H1 (cell line): ENCODE data around the gene EDEM2. TPM values are rescaled to one million over a fixed set of nuclear protein-coding genes. Genes with fewer than 3 reads are reported as not detected.

Experiments
- CTCF ChIA-PET: fragments of 300-600 bp; sonication (Branson Sonifier 250); formaldehyde crosslinking; loops from one replicate; lab custom pipeline; 2021; ENCODE audit not compliant: partially characterized antibody; lab: Charles Lee
- POLR2A ChIA-PET: fragments of 300-600 bp; sonication (Branson Sonifier 250); formaldehyde crosslinking; loops from one replicate; lab custom pipeline; 2021; ENCODE audit warnings: inconsistent platforms; ENCODE audit not compliant: partially characterized antibody; lab: Charles Lee
- DNase-seq, 2 experiments: peaks; one replicate each; pipeline versions ENCODE4 v3.0.0 to v3.0.0-alpha.2; 2010 to 2022; ENCODE audit warnings: low spot score in 2 of 2, low read depth in 1 of 2, mixed read lengths in 1 of 2
- FAIRE-seq: peaks from 2 replicates; lab custom pipeline; 2011; peaks lifted over from hg19 to GRCh38; lab: Jason Lieb, UNC
- H2AFZ ChIP-seq: 2 replicates; pipeline ENCODE4 v1.8.1; 2012; ENCODE audit warnings: low read length, inconsistent platforms
- H2AK5ac ChIP-seq: 2 replicates; pipeline ENCODE4 v1.6.1; 2013; ENCODE audit warnings: low read depth, low read length
- H2BK120ac ChIP-seq: replicated peaks from 2 replicates; pipeline ENCODE3; 2013; ENCODE audit warnings: low read depth, low read length, inconsistent platforms
- H2BK12ac ChIP-seq: 2 replicates; pipeline ENCODE4 v1.6.1; 2013; ENCODE audit warnings: low read depth, low read length
- H2BK15ac ChIP-seq: 2 replicates; pipeline ENCODE4 v1.6.1; 2013; ENCODE audit warnings: low read length
- H2BK20ac ChIP-seq: 2 replicates; pipeline ENCODE4 v1.6.1; 2013; ENCODE audit warnings: low read length
- H2BK5ac ChIP-seq: 2 replicates; pipeline ENCODE4 v1.6.1; 2013; ENCODE audit warnings: low read depth, low read length
- H3K14ac ChIP-seq: 2 replicates; pipeline ENCODE4 v1.6.1; 2013; ENCODE audit warnings: inconsistent platforms; ENCODE audit not compliant: insufficient read length
- H3K18ac ChIP-seq: 2 replicates; pipeline ENCODE4 v1.6.1; 2013; ENCODE audit warnings: low read length; ENCODE audit errors: extremely low read depth
- H3K23ac ChIP-seq: 2 replicates; pipeline ENCODE4 v1.6.1; 2013; ENCODE audit warnings: inconsistent platforms; ENCODE audit not compliant: insufficient read length
- H3K23me2 ChIP-seq: 2 replicates; pipeline ENCODE4 v1.6.1; 2013; ENCODE audit warnings: low read depth, low read length
- H3K27ac ChIP-seq: 2 replicates; pipeline ENCODE4 v1.6.1; 2011; ENCODE audit warnings: low read depth, low read length, inconsistent platforms
- H3K27me3 ChIP-seq, 4 experiments: replicated peaks in 1 of 4; 1 replicate in 1 of 4; 2 replicates in 3 of 4; pipeline versions ENCODE4 v1.6.1 to v1.8.1; 2011 to 2013; ENCODE audit warnings: low read length in 3 of 4, mild to moderate bottlenecking in 3 of 4, inconsistent platforms in 2 of 4, mixed read lengths in 2 of 4, moderate library complexity in 1 of 4; ENCODE audit not compliant: control insufficient read depth in 3 of 4, insufficient read depth in 3 of 4; ENCODE audit errors: extremely low read depth in 1 of 4
- H3K36me3 ChIP-seq, 4 experiments: 2 replicates each; pipeline versions ENCODE4 v1.6.1 to v1.8.1; 2011 to 2013; ENCODE audit warnings: mild to moderate bottlenecking in 4 of 4, low read length in 3 of 4, moderate library complexity in 2 of 4, control low read depth in 1 of 4, inconsistent platforms in 1 of 4; ENCODE audit not compliant: insufficient read depth in 4 of 4, control insufficient read depth in 2 of 4
- H3K4ac ChIP-seq: replicated peaks from 2 replicates; pipeline ENCODE3; 2013; ENCODE audit warnings: low read length, low read depth, mixed read lengths, inconsistent platforms; ENCODE audit not compliant: insufficient read length
- H3K4me1 ChIP-seq, 4 experiments: replicated peaks in 1 of 4; 1 replicate in 1 of 4; 2 replicates in 3 of 4; pipeline versions ENCODE4 v1.6.1 to v1.8.1; 2011 to 2013; ENCODE audit warnings: low read length in 3 of 4, inconsistent platforms in 2 of 4, mixed read lengths in 1 of 4; ENCODE audit not compliant: insufficient read depth in 4 of 4, control insufficient read depth in 3 of 4
- H3K4me2 ChIP-seq, 2 experiments: 2 replicates each; pipeline versions ENCODE4 v1.6.1 to v1.8.1; 2011 to 2013; ENCODE audit warnings: low read depth in 2 of 2, low read length in 2 of 2, control low read depth in 1 of 2, inconsistent platforms in 1 of 2, mild to moderate bottlenecking in 1 of 2; ENCODE audit not compliant: insufficient read depth in 1 of 2
- H3K4me3 ChIP-seq, 4 experiments: fragments of 200-600, 300-600 bp in 1 of 4; sonication (generic), shearing (Covaris generic), sonication (Bioruptor Twin) in 1 of 4; 2 replicates each; pipeline versions ENCODE4 v1.5.1 to v1.8.1; 2011 to 2016; ENCODE audit warnings: low read length in 4 of 4, low read depth in 3 of 4, control low read depth in 2 of 4, inconsistent platforms in 2 of 4, mild to moderate bottlenecking in 2 of 4, mixed read lengths in 1 of 4, moderate library complexity in 1 of 4; ENCODE audit not compliant: insufficient read depth in 2 of 4; ENCODE audit errors: extremely low read depth in 1 of 4
- H3K56ac ChIP-seq: replicated peaks from 2 replicates; pipeline ENCODE3; 2013; ENCODE audit warnings: low read depth, mild to moderate bottlenecking, mixed read lengths, low read length, inconsistent platforms; ENCODE audit not compliant: insufficient read length
- H3K79me1 ChIP-seq: 2 replicates; pipeline ENCODE4 v1.6.1; 2013; ENCODE audit warnings: low read depth, low read length, control low read depth
- H3K79me2 ChIP-seq, 2 experiments: 2 replicates each; pipeline versions ENCODE4 v1.6.1 to v1.8.1; 2012 to 2013; ENCODE audit warnings: low read length in 2 of 2, mild to moderate bottlenecking in 2 of 2, inconsistent platforms in 1 of 2; ENCODE audit not compliant: insufficient read depth in 2 of 2, control insufficient read depth in 1 of 2
- H3K9ac ChIP-seq, 4 experiments: replicated peaks in 1 of 4; 1 replicate in 1 of 4; 2 replicates in 3 of 4; pipeline versions ENCODE4 v1.6.1 to v1.8.1; 2011 to 2013; ENCODE audit warnings: low read depth in 3 of 4, low read length in 3 of 4, control low read depth in 2 of 4, mild to moderate bottlenecking in 2 of 4, moderate library complexity in 2 of 4, inconsistent platforms in 1 of 4; ENCODE audit errors: extremely low read depth in 1 of 4
- H3K9me3 ChIP-seq, 2 experiments: 2 replicates each; pipeline versions ENCODE4 v1.6.1 to v1.8.1; 2012 to 2013; ENCODE audit warnings: mild to moderate bottlenecking in 2 of 2, moderate library complexity in 2 of 2, control low read depth in 1 of 2, inconsistent platforms in 1 of 2, low read depth in 1 of 2, low read length in 1 of 2, mixed read lengths in 1 of 2; ENCODE audit not compliant: insufficient read depth in 2 of 2
- H4K20me1 ChIP-seq, 2 experiments: replicated peaks in 1 of 2; 2 replicates each; pipeline versions ENCODE3 to v1.8.1; 2011 to 2013; ENCODE audit warnings: inconsistent platforms in 2 of 2, low read length in 2 of 2, mild to moderate bottlenecking in 1 of 2; ENCODE audit not compliant: insufficient read depth in 2 of 2, control insufficient read depth in 1 of 2
- H4K5ac ChIP-seq: 2 replicates; pipeline ENCODE4 v1.6.1; 2013; ENCODE audit warnings: low read length, low read depth, mixed read lengths, inconsistent platforms; ENCODE audit not compliant: insufficient read length
- H4K8ac ChIP-seq: 2 replicates; pipeline ENCODE4 v1.8.0; 2013; ENCODE audit warnings: mild to moderate bottlenecking, moderate library complexity, low read length, inconsistent platforms; ENCODE audit not compliant: insufficient read depth; ENCODE audit errors: extremely low read depth
- H4K91ac ChIP-seq: replicated peaks from 2 replicates; pipeline ENCODE3; 2013; ENCODE audit warnings: low read length, mixed read lengths, inconsistent platforms; ENCODE audit not compliant: insufficient read length
- KDM1A ChIP-seq: fragments of 200-600, 300-600 bp; sonication (generic); IDR thresholded peaks from 2 replicates; pipeline ENCODE4 v1.7.1; 2016; ENCODE audit warnings: mild to moderate bottlenecking, low read length, borderline replicate concordance
- MAX ChIP-seq: IDR thresholded peaks from 2 replicates; pipeline ENCODE4 v1.6.1; 2012; ENCODE audit warnings: inconsistent platforms
- RXRA ChIP-seq: IDR thresholded peaks from 2 replicates; pipeline ENCODE4 v1.6.1; 2011; ENCODE audit warnings: low read depth, mild to moderate bottlenecking, low read length, moderate library complexity; ENCODE audit not compliant: insufficient read depth
- SUZ12 ChIP-seq: fragments of 200-600 bp; sonication (generic); IDR thresholded peaks from 2 replicates; pipeline ENCODE4 v1.6.1; 2012; ENCODE audit warnings: mild to moderate bottlenecking, inconsistent platforms, low read length, moderate library complexity, mixed read lengths
- TBP ChIP-seq: IDR thresholded peaks from 2 replicates; pipeline ENCODE4 v1.6.1; 2011; ENCODE audit warnings: low read depth, low read length, improper control_type of control experiment
- WGBS, 2 experiments: shearing (Covaris generic) in 1 of 2; methylation state at CpG; one replicate each; pipeline versions ENCODE4 v1.1.6 to v1.1.7; 2013 to 2015; ENCODE audit warnings: low lambda C conversion rate in 2 of 2, mixed read lengths in 2 of 2, inconsistent platforms in 1 of 2, low coverage in 1 of 2, missing lambda C conversion rate in 1 of 2; ENCODE audit not compliant: insufficient replicate concordance in 2 of 2, insufficient coverage in 1 of 2, insufficient read length in 1 of 2; ENCODE audit errors: extremely low coverage in 1 of 2, missing lambda C conversion rate in 1 of 2; 5-methylcytosine and 5-hydroxymethylcytosine counted together
- polyA plus RNA-seq, 7 experiments: library from polyadenylated mRNA; depleted of rRNA in 3 of 7; stranded (reverse) in 5 of 7; unstranded in 2 of 7; fragments of >200 nt in 5 of 7; fragments of 200-250 nt in 2 of 7; gene quantifications; 1 replicate in 5 of 7; 2 replicates in 1 of 7; 4 replicates in 1 of 7; pipeline versions ENCODE4 v1.2.1 to v1.2.3, GENCODE V29; 2011 to 2013; ENCODE audit warnings: missing spikeins in 2 of 7, mixed read lengths in 2 of 7
- total RNA-seq: library from RNA; stranded (reverse); fragmentation: NEBNext Ultra II Directional; extraction: Animal tissue kit (Norgen Biotek cat#: 25700); gene quantifications from 2 replicates; pipeline ENCODE4 v1.2.1, GENCODE V29; 2021

EDEM2 gene
- total and polyA plus RNA-seq, 2 of the 8 experiments (the other 6 are each of a cell fraction or from before 2014, with no cell fraction given): 15.2 to 19.6 TPM

GRCh38 chr20:35121186-35121585 lies 25.9 kb downstream of the EDEM2 start:
- Histone ChIP-seq H3K27ac (no peak overlapping the region), H3K9ac (no peak overlapping the region), H2BK15ac (no peak overlapping the region), H2BK20ac (no peak overlapping the region), H3K18ac (no peak overlapping the region), H3K9me3 (no peaks in the 10 kb centered on the region), H3K23me2 (no peaks in the 10 kb centered on the region), H4K8ac (no peak overlapping the region), H3K4me2 (no peak overlapping the region), H3K14ac (no peak overlapping the region), H2AFZ (no peak overlapping the region), H3K27me3 (no peaks in the 10 kb centered on the region), H3K79me2 (no peaks in the 10 kb centered on the region), H2BK12ac (no peak overlapping the region), H2BK5ac (no peak overlapping the region), H4K5ac (no peak overlapping the region), H3K36me3 (peaks cover 8 to 47% (median 28%) of the 10 kb centered on the region in 4 experiments; a peak in 7 of 8 replicates), H3K79me1 (no peaks in the 10 kb centered on the region), H2BK120ac (no peak overlapping the region), H3K4me3 (no peak overlapping the region), H3K4me1 (no peaks in the 10 kb centered on the region), H3K56ac (no peak overlapping the region), H2AK5ac (no peak overlapping the region), H4K91ac (no peak overlapping the region), H3K4ac (no peak overlapping the region), H3K23ac (no peak overlapping the region), H4K20me1 (no peaks in the 10 kb centered on the region)
- FAIRE-seq: no peak
- no peak for DNase-seq
- ChIA-PET CTCF (interaction anchor here (0.8 to 1.5 kb wide), 3 partner anchors 12 to 88 kb away, joined by 3 to 8 read pairs (median 3); no protein-coding TSS in a partner anchor), POLR2A (no interaction called here)
- 94% methylated on average over 7 of the region's 7 CpGs; no CpG with 5 or more reads in 1 of the 2 experiments for WGBS, 2 experiments
- TF ChIP-seq SUZ12: no peak
- TF ChIP-seq RXRA: no peak
- TF ChIP-seq KDM1A: no peak
- no peak for TF ChIP-seq TBP
- TF ChIP-seq MAX: no peak
